Measurements from ENCODE around the gene FZD2. TPM values are rescaled to one million over a fixed set of nuclear protein-coding genes. Genes with fewer than 3 reads are reported as not detected.

Gene FZD2
- total and polyA plus RNA-seq, 2 of the 8 experiments (the other 6 are each of a cell fraction or from before 2014, with no cell fraction given): 17.6 to 86.7 TPM

GRCh38 chr17:44591206-44591605 lies 33.9 kb downstream of the FZD2 start:
- Histone ChIP-seq H4K91ac (replicated peaks; ENCODE audit: insufficient read length, low read length) (no peak overlapping the region), H3K4ac (replicated peaks; ENCODE audit: insufficient read length, low read depth, low read length) (no peak overlapping the region), H3K27ac (ENCODE audit: low read depth, low read length) (no peak overlapping the region), H3K36me3 (ENCODE audit: control insufficient read depth in 2 of 4, insufficient read depth in 4 of 4, low read length in 3 of 4) (no peaks in the 10 kb centered on the region), H3K79me1 (ENCODE audit: low read depth, low read length) (no peaks in the 10 kb centered on the region; the same call in 1 of the 2 replicates), H3K23ac (ENCODE audit: insufficient read length) (no peak overlapping the region), H3K4me3 (ENCODE audit: extremely low read depth in 1 of 4, insufficient read depth in 2 of 4, low read depth in 3 of 4, low read length in 4 of 4) (no peak overlapping the region), H3K9ac (replicated peaks in 1 of 4; ENCODE audit: extremely low read depth in 1 of 4, low read depth in 3 of 4, low read length in 3 of 4) (no peak overlapping the region), H3K27me3 (replicated peaks in 1 of 4; ENCODE audit: control insufficient read depth in 3 of 4, extremely low read depth in 1 of 4, insufficient read depth in 3 of 4, low read length in 3 of 4) (no peaks in the 10 kb centered on the region), H2BK15ac (ENCODE audit: low read length) (no peak overlapping the region), H2BK12ac (ENCODE audit: low read depth, low read length) (no peak overlapping the region), H2AFZ (ENCODE audit: low read length) (no peak overlapping the region), H3K79me2 (ENCODE audit: control insufficient read depth in 1 of 2, insufficient read depth in 2 of 2, low read length in 2 of 2) (no peaks in the 10 kb centered on the region), H3K14ac (ENCODE audit: insufficient read length) (no peak overlapping the region), H3K4me1 (replicated peaks in 1 of 4; ENCODE audit: control insufficient read depth in 3 of 4, insufficient read depth in 4 of 4, low read length in 3 of 4) (no peaks in the 10 kb centered on the region; a peak in 1 of 7 replicates), H4K5ac (ENCODE audit: insufficient read length, low read depth, low read length) (no peak overlapping the region), H3K4me2 (ENCODE audit: insufficient read depth in 1 of 2, low read depth in 2 of 2, low read length in 2 of 2) (no peak overlapping the region), H2BK20ac (ENCODE audit: low read length) (no peak overlapping the region), H3K56ac (replicated peaks; ENCODE audit: insufficient read length, low read depth, low read length) (no peak overlapping the region), H2BK5ac (ENCODE audit: low read depth, low read length) (no peak overlapping the region; the same call in 1 of the 2 replicates), H3K23me2 (ENCODE audit: low read depth, low read length) (peaks cover 11% of the 10 kb centered on the region; the same call in 1 of the 2 replicates), H3K9me3 (ENCODE audit: insufficient read depth in 2 of 2, low read depth in 1 of 2, low read length in 1 of 2) (no peaks in the 10 kb centered on the region), H4K20me1 (replicated peaks in 1 of 2; ENCODE audit: control insufficient read depth in 1 of 2, insufficient read depth in 2 of 2, low read length in 2 of 2) (peaks cover 0 to 5% of the 10 kb centered on the region in 2 experiments), H4K8ac (ENCODE audit: extremely low read depth, insufficient read depth, low read length) (no peak overlapping the region), H3K18ac (ENCODE audit: extremely low read depth, low read length) (no peak overlapping the region), H2AK5ac (ENCODE audit: low read depth, low read length) (peak overlapping the region; percentile 90; the same call in 1 of the 2 replicates), H2BK120ac (replicated peaks; ENCODE audit: low read depth, low read length) (no peak overlapping the region)
- no peak for DNase-seq (ENCODE audit: low read depth in 1 of 2, low spot score in 2 of 2)
- ChIA-PET POLR2A (ENCODE audit: partially characterized antibody) (interaction anchor here (0.6 to 1.2 kb wide), 4 partner anchors 11 to 112 kb away, joined by 3 to 4 read pairs (median 3); no protein-coding TSS in a partner anchor), CTCF (ENCODE audit: partially characterized antibody) (interaction anchor here (1.1 to 1.6 kb wide), 2 partner anchors 9 to 57 kb away, joined by 7 to 11 read pairs; no protein-coding TSS in a partner anchor)
- WGBS, 2 experiments (ENCODE audit: extremely low coverage in 1 of 2, insufficient coverage in 1 of 2, insufficient read length in 1 of 2, insufficient replicate concordance in 2 of 2, low coverage in 1 of 2, low lambda C conversion rate in 2 of 2, missing lambda C conversion rate in 1 of 2): 90% methylated on average over 4 of the region's 4 CpGs; no CpG with 5 or more reads in 1 of the 2 experiments
- no peak for FAIRE-seq
- no peak for TF ChIP-seq RBBP5 (IDR thresholded peaks at IDR 0.05; ENCODE audit: borderline replicate concordance, low read depth, low read length)
- no peak for TF ChIP-seq RAD21 (IDR thresholded peaks at IDR 0.05 in 1 of 2, conservative IDR thresholded peaks at IDR 0.05 in 1 of 2; ENCODE audit: low read depth in 2 of 2, low read length in 2 of 2)
- no peak for TF ChIP-seq TBP (IDR thresholded peaks at IDR 0.05; ENCODE audit: low read depth, low read length)
- TF ChIP-seq CHD1 (IDR thresholded peaks at IDR 0.05; ENCODE audit: low read depth, low read length): no peak
- TF ChIP-seq USF2 (IDR thresholded peaks at IDR 0.05; ENCODE audit: low read length): no peak
- no peak for TF ChIP-seq TAF7 (optimal IDR thresholded peaks at IDR 0.05; ENCODE audit: borderline replicate concordance, low read depth, low read length)
- no peak for TF ChIP-seq SIX5 (IDR thresholded peaks at IDR 0.05; ENCODE audit: low read depth, low read length)
- TF ChIP-seq CTBP2 (IDR thresholded peaks at IDR 0.05; ENCODE audit: borderline replicate concordance, insufficient read depth, insufficient read length, low read length): no peak
- no peak for TF ChIP-seq HDAC2 (IDR thresholded peaks at IDR 0.05; ENCODE audit: borderline replicate concordance in 1 of 2, low read depth in 2 of 2, low read length in 2 of 2)
- TF ChIP-seq E2F6 (IDR thresholded peaks at IDR 0.05): no peak
- no peak for TF ChIP-seq PHF8 (conservative IDR thresholded peaks at IDR 0.05; ENCODE audit: low read depth, low read length)

Data from H1 (cell line).